ENCODE measurements around the gene ESCO1.
"Not testable (repeated sequence)": the region's sequence is repeated elsewhere in the genome, so short reads cannot be mapped to it uniquely, and the experiment has no call there.

Gene ESCO1

GRCh38 chr18:21605213-21605612 lies 4.7 kb upstream of the ESCO1 start:
- no peaks in the 10 kb centered on the region for H3K36me3 ChIP-seq (ENCODE audit: control insufficient read depth, low read depth, low read length)
- H3K4me3 ChIP-seq (ENCODE audit: low read length), result no peak overlapping the region
- H3K27me3 ChIP-seq (ENCODE audit: control insufficient read depth, insufficient read depth, low read length), result no peaks in the 10 kb centered on the region
- H3K9ac ChIP-seq (ENCODE audit: low read length), result no peak overlapping the region
- no peaks in the 10 kb centered on the region for H3K9me3 ChIP-seq (ENCODE audit: control insufficient read depth, low read depth, low read length)
- H3K27ac ChIP-seq (ENCODE audit: low read length), result no peak overlapping the region
- no peaks in the 10 kb centered on the region for H3K4me1 ChIP-seq (ENCODE audit: control insufficient read depth, low read depth, low read length)

DNA sequence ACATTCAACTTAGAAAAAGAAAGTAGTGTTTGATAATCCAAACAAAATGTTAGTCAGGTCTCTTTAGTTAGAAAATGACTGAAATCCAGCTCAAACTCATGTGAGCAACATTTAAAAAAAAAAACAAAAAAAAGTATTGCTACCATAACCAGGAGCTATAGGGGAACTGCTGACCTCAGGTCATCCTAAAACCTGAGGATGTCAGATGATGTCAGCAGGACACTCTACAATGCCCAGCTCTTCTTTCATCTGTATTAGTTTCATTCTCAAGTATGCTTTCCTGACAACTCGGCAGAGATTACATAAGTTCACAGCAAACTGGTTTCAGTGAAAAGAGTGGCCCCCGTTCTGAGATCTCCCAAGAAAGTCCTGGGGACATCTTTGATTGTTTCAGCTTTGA lies 4.2 kb upstream of the ESCO1 start:
- no peaks in the 10 kb centered on the region for H3K9me3 ChIP-seq (ENCODE audit: control insufficient read depth, low read depth, low read length)
- no peaks in the 10 kb centered on the region for H3K27me3 ChIP-seq (ENCODE audit: control insufficient read depth, insufficient read depth, low read length)
- no peak overlapping the region for H3K4me3 ChIP-seq (ENCODE audit: low read length)
- H3K27ac ChIP-seq (ENCODE audit: low read length), result no peak overlapping the region
- no peaks in the 10 kb centered on the region for H3K4me1 ChIP-seq (ENCODE audit: control insufficient read depth, low read depth, low read length)
- no peak overlapping the region for H3K9ac ChIP-seq (ENCODE audit: low read length)
- H3K36me3 ChIP-seq (ENCODE audit: control insufficient read depth, low read depth, low read length), result no peaks in the 10 kb centered on the region

- H3K4me3 ChIP-seq (ENCODE audit: low read length), result no peak overlapping the region
- H3K27ac ChIP-seq (ENCODE audit: low read length), result no peak overlapping the region
- no peak overlapping the region for H3K9ac ChIP-seq (ENCODE audit: low read length)
- H3K9me3 ChIP-seq (ENCODE audit: control insufficient read depth, low read depth, low read length), result no peaks in the 10 kb centered on the region
- no peaks in the 10 kb centered on the region for H3K27me3 ChIP-seq (ENCODE audit: control insufficient read depth, insufficient read depth, low read length)
- peaks cover 6% of the 10 kb centered on the region for H3K4me1 ChIP-seq (ENCODE audit: control insufficient read depth, low read depth, low read length)
- H3K36me3 ChIP-seq (ENCODE audit: control insufficient read depth, low read depth, low read length), result no peaks in the 10 kb centered on the region
Observed at GRCh38 chr18:21602299-21602587, 1.7 kb upstream of the ESCO1 start.

- peak overlapping the region; percentile 90 for H3K9ac ChIP-seq (ENCODE audit: low read length)
- H3K27me3 ChIP-seq (ENCODE audit: control insufficient read depth, insufficient read depth, low read length), result no peaks in the 10 kb centered on the region
- no peaks in the 10 kb centered on the region for H3K9me3 ChIP-seq (ENCODE audit: control insufficient read depth, low read depth, low read length)
- H3K4me3 ChIP-seq (ENCODE audit: low read length), result peak overlapping the region; percentile 85
- no peaks in the 10 kb centered on the region for H3K36me3 ChIP-seq (ENCODE audit: control insufficient read depth, low read depth, low read length)
- H3K27ac ChIP-seq (ENCODE audit: low read length), result peak overlapping the region; percentile 89
- peaks cover 6% of the 10 kb centered on the region for H3K4me1 ChIP-seq (ENCODE audit: control insufficient read depth, low read depth, low read length)
Observed at GRCh38 chr18:21599585-21600525, 649 bp downstream of the ESCO1 start.

GRCh38 chr18:21598726-21599584 lies 1.5 kb downstream of the ESCO1 start:
- Histone ChIP-seq H3K4me3 (ENCODE audit: low read length) (peak overlapping the region; percentile 85), H3K27ac (ENCODE audit: low read length) (peak overlapping the region; percentile 89), H3K27me3 (ENCODE audit: control insufficient read depth, insufficient read depth, low read length) (no peaks in the 10 kb centered on the region), H3K9ac (ENCODE audit: low read length) (peak overlapping the region; percentile 90), H3K4me1 (ENCODE audit: control insufficient read depth, low read depth, low read length) (peaks cover 6% of the 10 kb centered on the region), H3K36me3 (ENCODE audit: control insufficient read depth, low read depth, low read length) (no peaks in the 10 kb centered on the region), H3K9me3 (ENCODE audit: control insufficient read depth, low read depth, low read length) (no peaks in the 10 kb centered on the region)

GRCh38 chr18:21597620-21598019 lies 2.9 kb downstream of the ESCO1 start:
- Histone ChIP-seq H3K27me3 (ENCODE audit: control insufficient read depth, insufficient read depth, low read length) (no peaks in the 10 kb centered on the region), H3K9me3 (ENCODE audit: control insufficient read depth, low read depth, low read length) (no peaks in the 10 kb centered on the region), H3K4me1 (ENCODE audit: control insufficient read depth, low read depth, low read length) (peaks cover 6% of the 10 kb centered on the region), H3K4me3 (ENCODE audit: low read length) (no peak overlapping the region), H3K27ac (ENCODE audit: low read length) (no peak overlapping the region), H3K36me3 (ENCODE audit: control insufficient read depth, low read depth, low read length) (no peaks in the 10 kb centered on the region), H3K9ac (ENCODE audit: low read length) (no peak overlapping the region)

- Histone ChIP-seq H3K9me3 (ENCODE audit: control insufficient read depth, low read depth, low read length) (no peaks in the 10 kb centered on the region), H3K27me3 (ENCODE audit: control insufficient read depth, insufficient read depth, low read length) (no peaks in the 10 kb centered on the region), H3K9ac (ENCODE audit: low read length) (no peak overlapping the region), H3K36me3 (ENCODE audit: control insufficient read depth, low read depth, low read length) (no peaks in the 10 kb centered on the region), H3K27ac (ENCODE audit: low read length) (no peak overlapping the region), H3K4me1 (ENCODE audit: control insufficient read depth, low read depth, low read length) (peaks cover 2% of the 10 kb centered on the region), H3K4me3 (ENCODE audit: low read length) (no peak overlapping the region)
Observed at GRCh38 chr18:21593540-21594257, 6.8 kb downstream of the ESCO1 start.

DNA sequence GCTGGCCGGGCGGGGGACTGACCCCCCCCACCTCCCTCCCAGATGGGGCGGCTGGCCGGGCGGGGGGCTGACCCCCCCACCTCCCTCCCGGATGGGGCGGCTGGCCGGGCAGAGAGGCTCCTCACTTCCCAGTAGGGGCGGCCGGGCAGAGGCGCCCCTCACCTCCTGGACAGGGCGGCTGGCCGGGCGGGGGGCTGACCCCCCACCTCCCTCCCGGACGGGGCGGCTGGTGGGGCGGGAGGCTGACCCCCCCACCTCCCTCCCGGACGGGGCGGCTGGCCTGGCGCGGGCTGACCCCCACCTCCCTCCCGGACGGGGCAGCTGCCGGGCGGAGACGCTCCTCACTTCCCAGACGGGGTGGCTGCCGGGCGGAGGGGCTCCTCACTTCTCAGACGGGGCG lies 8.1 kb downstream of the ESCO1 start:
- H3K27me3 ChIP-seq (ENCODE audit: control insufficient read depth, insufficient read depth, low read length); H3K9ac ChIP-seq (ENCODE audit: low read length); H3K4me3 ChIP-seq (ENCODE audit: low read length); H3K9me3 ChIP-seq (ENCODE audit: control insufficient read depth, low read depth, low read length); H3K36me3 ChIP-seq (ENCODE audit: control insufficient read depth, low read depth, low read length); H3K4me1 ChIP-seq (ENCODE audit: control insufficient read depth, low read depth, low read length); H3K27ac ChIP-seq (ENCODE audit: low read length): not testable (repeated sequence)

- no peak overlapping the region for H3K4me3 ChIP-seq (ENCODE audit: low read length)
Observed at GRCh38 chr18:21584391-21584790, 16.1 kb downstream of the ESCO1 start.

GRCh38 chr18:21575656-21576055 lies 24.8 kb downstream of the ESCO1 start:
- peaks cover 36% of the 10 kb centered on the region for H3K36me3 ChIP-seq (ENCODE audit: control insufficient read depth, low read depth, low read length)
- H3K27ac ChIP-seq (ENCODE audit: low read length), result no peak overlapping the region
- H3K9me3 ChIP-seq (ENCODE audit: control insufficient read depth, low read depth, low read length), result no peaks in the 10 kb centered on the region
- H3K4me1 ChIP-seq (ENCODE audit: control insufficient read depth, low read depth, low read length), result no peaks in the 10 kb centered on the region
- H3K27me3 ChIP-seq (ENCODE audit: control insufficient read depth, insufficient read depth, low read length), result no peaks in the 10 kb centered on the region
- H3K9ac ChIP-seq (ENCODE audit: low read length), result no peak overlapping the region
- H3K4me3 ChIP-seq (ENCODE audit: low read length), result no peak overlapping the region

More at GRCh38 chr18:21584391-21584790, 16.1 kb downstream of the ESCO1 start:
- H3K9ac ChIP-seq (ENCODE audit: low read length), result no peak overlapping the region
- no peaks in the 10 kb centered on the region for H3K36me3 ChIP-seq (ENCODE audit: control insufficient read depth, low read depth, low read length)
- H3K27ac ChIP-seq (ENCODE audit: low read length), result no peak overlapping the region
- no peaks in the 10 kb centered on the region for H3K27me3 ChIP-seq (ENCODE audit: control insufficient read depth, insufficient read depth, low read length)
- no peaks in the 10 kb centered on the region for H3K9me3 ChIP-seq (ENCODE audit: control insufficient read depth, low read depth, low read length)
- H3K4me1 ChIP-seq (ENCODE audit: control insufficient read depth, low read depth, low read length), result no peaks in the 10 kb centered on the region

DNA sequence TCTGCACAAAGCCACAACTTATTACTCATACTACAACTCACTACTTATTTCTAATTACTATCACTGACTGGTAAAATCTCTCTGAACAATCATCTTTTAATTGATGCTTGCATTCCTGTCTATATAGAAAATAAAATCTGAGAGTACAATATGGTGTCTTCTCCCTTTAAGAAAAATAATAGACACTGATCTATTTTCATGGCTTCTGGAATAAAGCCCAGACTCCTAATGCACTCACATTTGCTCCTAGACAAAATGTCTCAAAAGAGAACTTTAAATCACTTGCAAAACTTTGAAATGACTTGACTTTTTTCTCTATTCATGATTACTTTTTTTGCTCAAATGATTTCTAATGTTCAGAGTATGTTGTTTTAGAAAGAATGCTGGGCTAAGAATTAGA lies 28.7 kb downstream of the ESCO1 start:
- Histone ChIP-seq H3K4me1 (ENCODE audit: control insufficient read depth, low read depth, low read length) (no peaks in the 10 kb centered on the region), H3K27ac (ENCODE audit: low read length) (no peak overlapping the region), H3K36me3 (ENCODE audit: control insufficient read depth, low read depth, low read length) (peaks cover 47% of the 10 kb centered on the region), H3K27me3 (ENCODE audit: control insufficient read depth, insufficient read depth, low read length) (no peaks in the 10 kb centered on the region), H3K9me3 (ENCODE audit: control insufficient read depth, low read depth, low read length) (no peaks in the 10 kb centered on the region), H3K9ac (ENCODE audit: low read length) (no peak overlapping the region), H3K4me3 (ENCODE audit: low read length) (no peak overlapping the region)
